HepG2 (cell line): Measurements from ENCODE around the gene RGL1. TPM values are rescaled to one million over a fixed set of nuclear protein-coding genes. Genes with fewer than 3 reads are reported as not detected.

Experiments used
- ATAC-seq: fragments of 200-7000 bp; cut with Tn5 transposase; 3 replicates; pipeline ENCODE4 v1.9.1; 2020; ENCODE audit warnings: mild to moderate bottlenecking, moderate library complexity
- BruUV-seq: library from RNA; stranded (reverse); fragments of 400-500 nt; replicated peaks from 2 replicates; lab custom pipeline; 2021; lab: Mats Ljungman, UMichigan
- CTCF ChIA-PET: fragments of 300-600 bp; formaldehyde crosslinking; extraction: SDS; loops from one replicate; lab custom pipeline; 2021; ENCODE audit warnings: low total read pairs, inconsistent platforms, low intra/inter-chr PET ratio; lab: Yijun Ruan, JAX
- POLR2A ChIA-PET: fragments of 350-600 bp; sonication (Branson Sonifier 250); formaldehyde crosslinking; loops from one replicate; lab custom pipeline; 2020; ENCODE audit warnings: antibody characterized with exemption, inconsistent platforms; lab: Yijun Ruan, JAX
- DNase-seq: peaks from one replicate; pipeline ENCODE4 v3.0.0-alpha.2; 2015; ENCODE audit warnings: low spot score
- FAIRE-seq: peaks from 3 replicates; lab custom pipeline; 2011; peaks lifted over from hg19 to GRCh38; lab: Jason Lieb, UNC
- H2AFZ ChIP-seq: one replicate; pipeline ENCODE4 v1.6.1; 2011; ENCODE audit warnings: low read length, inconsistent platforms
- H3K27ac ChIP-seq: fragments of 300-600 bp; 3 replicates; pipeline ENCODE4 v1.8.0; 2011; ENCODE audit warnings: mixed run types, mild to moderate bottlenecking, mixed read lengths, low read length, inconsistent platforms; ENCODE audit not compliant: insufficient read depth; ENCODE audit errors: extremely low read length
- H3K27me3 ChIP-seq, 2 experiments: fragments of 200-600 bp in 1 of 2; 2 replicates in 1 of 2; 3 replicates in 1 of 2; pipeline versions ENCODE4 v1.6.0 to v1.8.0; 2011; ENCODE audit warnings: low read length in 2 of 2, mild to moderate bottlenecking in 2 of 2, moderate library complexity in 2 of 2, inconsistent platforms in 1 of 2; ENCODE audit not compliant: insufficient read depth in 2 of 2, control insufficient read depth in 1 of 2
- H3K36me3 ChIP-seq, 2 experiments: fragments of 200-600 bp in 1 of 2; replicated peaks in 1 of 2; 2 replicates in 1 of 2; 3 replicates in 1 of 2; pipeline versions ENCODE4 v1.5.1 to v1.8.0; 2011; ENCODE audit warnings: low read length in 2 of 2, inconsistent platforms in 1 of 2; ENCODE audit not compliant: insufficient read depth in 2 of 2, control insufficient read depth in 1 of 2
- H3K4me1 ChIP-seq: 2 replicates; pipeline ENCODE4 v1.5.1; 2012; ENCODE audit warnings: low read length, inconsistent platforms; ENCODE audit not compliant: insufficient read depth
- H3K4me2 ChIP-seq: 2 replicates; pipeline ENCODE4 v1.6.0; 2011; ENCODE audit warnings: low read depth, low read length, inconsistent platforms
- H3K4me3 ChIP-seq, 3 experiments: fragments of 200-600 bp in 1 of 3; sonication (generic), shearing (Covaris generic) in 1 of 3; replicated peaks in 1 of 3; 2 replicates each; pipeline ENCODE4 v1.5.1; 2011 to 2016; ENCODE audit warnings: low read length in 3 of 3, inconsistent platforms in 2 of 3, low read depth in 2 of 3, mild to moderate bottlenecking in 2 of 3, control low read depth in 1 of 3, mixed read lengths in 1 of 3; ENCODE audit not compliant: insufficient read depth in 1 of 3
- H3K79me2 ChIP-seq: one replicate; pipeline ENCODE4 v1.6.1; 2011; ENCODE audit warnings: low read length, inconsistent platforms; ENCODE audit not compliant: insufficient read depth
- H3K9ac ChIP-seq: 2 replicates; pipeline ENCODE4 v1.6.0; 2011; ENCODE audit warnings: mild to moderate bottlenecking, low read depth, low read length, inconsistent platforms; ENCODE audit not compliant: insufficient read depth
- H3K9me3 ChIP-seq: 2 replicates; pipeline ENCODE4 v1.5.1; 2012; ENCODE audit warnings: mild to moderate bottlenecking, low read length
- H4K20me1 ChIP-seq: 2 replicates; pipeline ENCODE4 v1.6.0; 2011; ENCODE audit warnings: inconsistent platforms, mild to moderate bottlenecking, low read length, moderate library complexity; ENCODE audit not compliant: insufficient read depth
- FOXK1 ChIP-seq: sonication (generic); formaldehyde crosslinking; IDR thresholded peaks from 2 replicates; pipeline ENCODE4 v1.4.0; 2020; ENCODE audit warnings: low read depth, missing genetic modification reagents, borderline replicate concordance
- HIC2 ChIP-seq: sonication (generic); formaldehyde crosslinking; IDR thresholded peaks from 2 replicates; pipeline ENCODE4 v1.9.0; 2022; ENCODE audit warnings: low read depth, missing genetic modification reagents
- MED13 ChIP-seq: sonication (generic); formaldehyde crosslinking; IDR thresholded peaks from 2 replicates; pipeline ENCODE4 v1.5.0; 2020; ENCODE audit warnings: missing genetic modification reagents
- MED8 ChIP-seq: sonication (generic); formaldehyde crosslinking; IDR thresholded peaks from 2 replicates; pipeline ENCODE4 v1.8.1; 2023; ENCODE audit warnings: mild to moderate bottlenecking, missing genetic modification reagents; ENCODE audit not compliant: insufficient replicate concordance
- RERE ChIP-seq: IDR thresholded peaks from 2 replicates; pipeline ENCODE4 v1.6.1; 2016; ENCODE audit warnings: low read depth, missing genetic modification reagents, missing compliant biosample characterization
- SMAD1 ChIP-seq: sonication (generic); formaldehyde crosslinking; IDR thresholded peaks from 2 replicates; pipeline ENCODE4 v1.4.0; 2020; ENCODE audit warnings: missing genetic modification reagents, low read depth, mild to moderate bottlenecking, borderline replicate concordance
- TCF7 ChIP-seq: sonication (generic); IDR thresholded peaks from 2 replicates; pipeline ENCODE4 v1.6.1; 2016; ENCODE audit warnings: antibody characterized with exemption, low read depth
- WIZ ChIP-seq: sonication (generic); formaldehyde crosslinking; IDR thresholded peaks from 2 replicates; pipeline ENCODE4 v1.5.1; 2020; ENCODE audit warnings: mild to moderate bottlenecking, missing genetic modification reagents
- ZC3H4 ChIP-seq: sonication (generic); formaldehyde crosslinking; IDR thresholded peaks from 2 replicates; pipeline ENCODE4 v1.4.0; 2020; ENCODE audit warnings: missing genetic modification reagents, borderline replicate concordance
- ZFY ChIP-seq: sonication (generic); formaldehyde crosslinking; IDR thresholded peaks from 2 replicates; pipeline ENCODE4 v1.4.0; 2020; ENCODE audit warnings: missing genetic modification reagents
- ZNF10 ChIP-seq: sonication (generic); formaldehyde crosslinking; IDR thresholded peaks from 2 replicates; pipeline ENCODE4 v1.4.0; 2020; ENCODE audit warnings: mild to moderate bottlenecking, low read depth, missing genetic modification reagents, borderline replicate concordance
- ZNF3 ChIP-seq: IDR thresholded peaks from 2 replicates; pipeline ENCODE4 v1.7.0; 2017; ENCODE audit warnings: inconsistent platforms
- ZNF776 ChIP-seq: sonication (generic); formaldehyde crosslinking; IDR thresholded peaks from 2 replicates; pipeline ENCODE4 v1.4.0; 2020; ENCODE audit warnings: mild to moderate bottlenecking, missing genetic modification reagents
- ZNF839 ChIP-seq: sonication (generic); formaldehyde crosslinking; IDR thresholded peaks from 2 replicates; pipeline ENCODE4 v1.4.0; 2020; ENCODE audit warnings: missing genetic modification reagents, mild to moderate bottlenecking, borderline replicate concordance
- WGBS: methylation state at CpG from one replicate; pipeline ENCODE4 v1.1.6; 2017; ENCODE audit warnings: low lambda C conversion rate; 5-methylcytosine and 5-hydroxymethylcytosine counted together
- in situ Hi-C: cut with HindIII; loops from 2 replicates; pipeline ENCODE4 v1.10.0; 2017; ENCODE audit warnings: low pct_unique_long_range_greater_than_20kb; ENCODE audit not compliant: extremely low pct_ligation_motif_present
- intact Hi-C: fragments of 100-400 bp; cut with micrococcal nuclease; formaldehyde crosslinking; loops from one replicate; pipeline ENCODE4 v1.10.0; 2022; ENCODE audit not compliant: unreplicated experiment
- polyA plus RNA-seq, 8 experiments: library from polyadenylated mRNA; depleted of rRNA in 3 of 8; stranded (reverse) in 7 of 8; unstranded in 1 of 8; fragments of >200 nt; fragmentation: Illumina TruSeq in 4 of 8; extraction: Trizol in 4 of 8; gene quantifications; 2 replicates each; pipeline versions ENCODE4 v1.2.1 to v1.2.3, GENCODE V29; 2011 to 2016; ENCODE audit warnings: low read depth in 4 of 8, missing spikeins in 1 of 8, mixed read lengths in 1 of 8; ENCODE audit not compliant: insufficient read depth in 1 of 8
- total RNA-seq, 5 experiments: library from RNA; depleted of rRNA; stranded (reverse); fragments of >200 nt; fragmentation: Illumina TruSeq; extraction: Trizol; gene quantifications; 2 replicates each; pipeline ENCODE4 v1.2.3, GENCODE V29; 2016; ENCODE audit warnings: low read depth in 1 of 5

RGL1 gene
- total and polyA plus RNA-seq, 2 of the 13 experiments (the other 11 are each of a cell fraction or from before 2014, with no cell fraction given) = 3.5 to 4.7 TPM

- BruUV-seq = no TSS peak
- TF ChIP-seq ZNF776 (CRISPR knock-in tag) (no peak), WIZ (no peak), FOXK1 (no peak), ZFY (CRISPR knock-in tag) (no peak), TCF7 (no peak), RERE (CRISPR knock-in tag) (no peak), MED13 (CRISPR knock-in tag) (no peak), SMAD1 (CRISPR knock-in tag) (no peak), MED8 (CRISPR knock-in tag) (no peak), ZNF3 (CRISPR knock-in tag) (no peak), ZNF839 (CRISPR knock-in tag) (no peak), ZC3H4 (no peak), HIC2 (no peak), ZNF10 (no peak)
- no peak overlapping the region for H3K4me3 ChIP-seq
- H3K27ac ChIP-seq = no peak overlapping the region
- H3K27me3 ChIP-seq = no peaks in the 10 kb centered on the region
- no peak overlapping the region for H2AFZ ChIP-seq
- ChIA-PET CTCF (no interaction called here), POLR2A (interaction anchor here (1.2 kb wide), 1 partner anchor 25 kb away, joined by 5 read pairs; the partner anchor contains the start of gene RGL1)
- H3K79me2 ChIP-seq = no peaks in the 10 kb centered on the region
- no peaks in the 10 kb centered on the region for H3K9me3 ChIP-seq
- ATAC-seq = no peak
- in situ Hi-C loops = no loop called here
- no peak overlapping the region for H3K9ac ChIP-seq
- DNase-seq = no peak
- peaks cover 16% of the 10 kb centered on the region for H3K4me1 ChIP-seq
- FAIRE-seq = no peak
- H4K20me1 ChIP-seq = no peaks in the 10 kb centered on the region
- intact Hi-C loops = no loop called here
- H3K36me3 ChIP-seq = no peaks in the 10 kb centered on the region
- WGBS = 94% methylated on average over 2 of the region's 2 CpGs
- H3K4me2 ChIP-seq = no peak overlapping the region
Measured at GRCh38 chr1:183780757-183781156, 24.2 kb upstream of the RGL1 start.
